Loucy (cell line): ENCODE measurements around the gene SDR42E2.

Experiments
- CTCF ChIP-seq: fragments of 200-600 bp; sonication (generic); conservative IDR thresholded peaks from 2 replicates; pipeline ENCODE4 v1.5.1; 2014; ENCODE audit warnings: mild to moderate bottlenecking, antibody characterized with exemption, low read length
- EZH2phosphoT487 ChIP-seq: fragments of 200-600 bp; IDR thresholded peaks from 2 replicates; pipeline ENCODE4 v1.6.1; 2018; ENCODE audit warnings: antibody characterized with exemption, mild to moderate bottlenecking, moderate library complexity, borderline replicate concordance

GRCh38 chr16:22194707-22195444 is 32.6 kb downstream of the SDR42E2 start:
- no peak for TF ChIP-seq CTCF
- no peak for TF ChIP-seq EZH2phosphoT487
